Fibroblast of the aortic adventitia (primary cell): Measurements from ENCODE around the gene TRPV5. TPM values are rescaled to one million over a fixed set of nuclear protein-coding genes. Genes with fewer than 3 reads are reported as not detected.

Experiments used
- DNase-seq: peaks from one replicate; pipeline ENCODE4 v3.0.0-alpha.2; 2010; ENCODE audit warnings: low read depth
- H3K4me3 ChIP-seq: 2 replicates; pipeline ENCODE4 v1.5.1; 2011; ENCODE audit warnings: low read depth, mild to moderate bottlenecking, control low read depth, low read length, moderate library complexity
- total RNA-seq: library from RNA; depleted of rRNA; stranded (reverse); fragments of >200 nt; gene quantifications from 2 replicates; pipeline ENCODE4 v1.2.3, GENCODE V29; 2012; ENCODE audit warnings: low replicate concordance
- TF ChIP-seq, protein P1 (sequence below): IDR thresholded peaks from 2 replicates; pipeline ENCODE4 v1.5.1; 2011; ENCODE audit warnings: mild to moderate bottlenecking, low read length, control low read depth, inconsistent platforms; ENCODE audit not compliant: insufficient read depth

The TRPV5 gene
- total RNA-seq, 1 donor, result not detected

DNA sequence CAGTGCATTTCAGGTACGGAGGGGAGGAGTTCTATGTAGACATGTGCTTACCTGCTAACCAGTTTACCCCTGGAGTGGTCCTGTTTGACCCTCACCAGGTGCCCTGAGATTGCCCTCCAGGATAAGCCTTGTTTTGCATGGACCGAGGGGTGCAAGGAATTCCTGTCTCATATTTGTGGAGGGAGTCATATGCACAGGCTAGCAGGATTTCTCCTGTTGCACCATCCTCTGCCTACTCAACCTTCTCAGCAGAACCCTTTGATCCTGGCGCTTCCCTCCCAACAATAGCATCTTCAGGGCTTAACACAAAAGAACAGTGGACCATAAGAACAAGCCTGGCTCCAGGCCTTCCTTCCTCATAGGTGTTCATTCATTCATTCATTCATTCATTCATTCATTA, 55.2 kb downstream of the TRPV5 start:
- TF ChIP-seq, protein P1, sequence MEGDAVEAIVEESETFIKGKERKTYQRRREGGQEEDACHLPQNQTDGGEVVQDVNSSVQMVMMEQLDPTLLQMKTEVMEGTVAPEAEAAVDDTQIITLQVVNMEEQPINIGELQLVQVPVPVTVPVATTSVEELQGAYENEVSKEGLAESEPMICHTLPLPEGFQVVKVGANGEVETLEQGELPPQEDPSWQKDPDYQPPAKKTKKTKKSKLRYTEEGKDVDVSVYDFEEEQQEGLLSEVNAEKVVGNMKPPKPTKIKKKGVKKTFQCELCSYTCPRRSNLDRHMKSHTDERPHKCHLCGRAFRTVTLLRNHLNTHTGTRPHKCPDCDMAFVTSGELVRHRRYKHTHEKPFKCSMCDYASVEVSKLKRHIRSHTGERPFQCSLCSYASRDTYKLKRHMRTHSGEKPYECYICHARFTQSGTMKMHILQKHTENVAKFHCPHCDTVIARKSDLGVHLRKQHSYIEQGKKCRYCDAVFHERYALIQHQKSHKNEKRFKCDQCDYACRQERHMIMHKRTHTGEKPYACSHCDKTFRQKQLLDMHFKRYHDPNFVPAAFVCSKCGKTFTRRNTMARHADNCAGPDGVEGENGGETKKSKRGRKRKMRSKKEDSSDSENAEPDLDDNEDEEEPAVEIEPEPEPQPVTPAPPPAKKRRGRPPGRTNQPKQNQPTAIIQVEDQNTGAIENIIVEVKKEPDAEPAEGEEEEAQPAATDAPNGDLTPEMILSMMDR, result no peak
- no peak for DNase-seq
- H3K4me3 ChIP-seq, result no peak overlapping the region

DNA sequence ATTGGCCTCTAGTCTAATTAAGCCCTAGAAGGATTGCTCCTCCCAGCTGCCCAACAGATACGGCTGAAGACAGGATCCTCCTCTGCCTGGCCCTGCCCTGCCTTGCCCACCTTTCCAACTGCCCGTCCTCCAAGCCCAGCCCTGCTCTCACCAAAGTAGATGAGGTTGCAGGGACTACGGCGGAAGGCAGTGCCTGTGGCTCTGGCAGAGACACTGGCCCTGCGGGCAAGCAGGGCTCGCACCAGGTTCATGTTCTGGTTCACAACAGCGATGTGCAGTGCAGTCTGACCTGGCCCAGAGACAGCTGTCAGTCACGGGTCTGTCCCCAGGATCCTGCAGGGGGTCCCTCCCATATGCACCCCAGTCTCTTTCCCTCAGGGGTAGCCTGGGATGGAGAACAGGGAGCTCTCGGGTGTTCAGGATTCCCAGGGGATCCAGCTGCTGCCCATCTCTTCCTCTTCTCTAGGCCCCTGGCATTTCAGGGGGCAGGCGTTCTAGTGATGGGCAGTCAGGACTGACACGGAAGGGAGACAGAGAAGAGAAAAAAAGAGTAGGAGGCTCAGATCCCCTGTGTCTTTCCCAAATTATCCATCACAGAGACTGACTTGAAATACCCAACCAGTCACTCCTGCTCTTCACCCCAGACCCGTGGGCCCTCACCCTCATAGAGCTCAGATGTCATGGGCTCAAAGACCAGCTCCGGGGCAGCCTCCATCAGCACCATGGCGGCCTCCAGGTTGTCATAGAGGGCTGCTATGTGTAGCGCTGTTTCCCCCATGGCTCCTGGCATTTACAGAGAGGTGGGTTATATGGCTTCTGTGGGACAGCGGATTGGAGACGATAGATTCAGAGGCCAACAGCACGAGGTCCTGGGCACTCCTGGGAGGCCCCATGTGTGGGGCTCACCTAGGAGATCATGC, 56.3 kb downstream of the TRPV5 start:
- no peak for DNase-seq
- no peak overlapping the region for H3K4me3 ChIP-seq
- TF ChIP-seq, protein P1, result no peak

DNA sequence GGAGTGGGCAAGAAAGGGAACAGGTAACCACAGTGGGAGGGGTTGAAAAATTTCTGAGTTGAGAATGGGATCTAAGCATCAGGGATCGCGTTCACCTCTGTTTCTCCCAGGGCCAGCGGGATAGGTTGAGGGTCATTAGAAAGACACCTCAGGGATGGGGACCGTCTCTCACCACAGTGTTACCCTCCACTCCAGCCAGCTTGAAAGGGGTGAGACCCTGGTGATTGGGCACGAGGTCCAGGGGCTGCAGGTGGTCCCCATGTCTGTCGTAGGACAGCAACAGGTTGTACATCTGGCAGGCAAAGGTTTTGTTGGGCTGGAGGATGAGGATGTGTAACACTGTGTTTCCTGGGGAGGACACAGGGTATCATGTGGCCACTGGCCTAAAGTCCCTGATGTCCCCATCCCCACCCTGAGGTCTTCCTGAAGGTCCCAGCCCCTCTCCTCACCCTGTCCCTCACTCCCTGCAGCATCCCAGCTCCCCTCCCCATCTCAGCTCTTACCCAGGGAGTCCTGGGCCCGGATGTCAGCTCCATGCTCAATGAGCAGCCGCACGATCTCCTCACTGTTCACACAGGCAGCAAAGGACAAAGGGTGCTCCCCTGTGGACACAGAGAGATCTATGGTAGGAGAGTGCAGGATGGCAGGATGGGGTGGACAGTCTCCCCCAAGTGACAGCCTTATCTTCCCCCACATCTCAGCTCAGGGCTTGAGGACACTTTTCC, 57.1 kb downstream of the TRPV5 start:
- TF ChIP-seq, protein P1, result no peak
- H3K4me3 ChIP-seq, result no peak overlapping the region
- no peak for DNase-seq

DNA sequence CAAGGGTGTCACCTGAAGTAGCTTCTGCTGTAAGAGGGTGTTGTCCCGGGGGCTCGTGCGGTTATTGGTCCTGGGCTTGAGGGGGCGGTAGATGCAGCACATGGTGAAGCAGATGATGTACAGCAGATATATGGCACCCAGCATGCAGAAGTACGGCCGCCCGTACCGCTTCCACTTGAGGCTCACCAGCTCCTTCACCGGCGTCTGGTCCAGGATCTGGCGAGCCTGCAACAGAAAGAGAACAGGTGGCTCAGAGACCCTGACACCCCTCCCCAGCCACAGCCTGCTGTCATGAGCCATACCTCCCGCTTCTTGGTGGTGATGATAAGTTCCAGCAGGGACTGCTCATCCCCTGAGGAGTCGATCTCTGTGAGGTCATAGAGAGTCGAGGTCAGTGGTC, 58.1 kb downstream of the TRPV5 start:
- DNase-seq, result no peak
- H3K4me3 ChIP-seq, result no peak overlapping the region
- TF ChIP-seq, protein P1, result no peak

DNA sequence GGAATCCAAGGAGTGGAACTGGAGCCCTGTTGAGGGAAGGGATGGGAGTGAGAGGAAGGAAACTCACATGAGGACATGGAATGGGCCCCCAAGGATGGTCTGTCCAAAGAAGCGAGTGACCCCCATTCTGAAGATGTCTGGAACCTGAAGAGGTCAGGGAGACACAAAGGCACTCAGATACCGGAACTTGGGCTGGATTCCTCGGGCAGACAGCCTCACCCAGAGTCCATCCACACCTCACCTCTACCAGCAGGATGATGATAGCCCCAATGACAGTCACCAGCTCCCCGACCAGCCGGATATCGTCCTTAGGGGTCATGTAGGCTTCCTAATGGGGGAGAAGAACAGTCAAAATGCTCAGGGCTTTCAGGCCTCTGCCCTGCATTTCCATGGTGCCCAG, 58.7 kb downstream of the TRPV5 start:
- no peak for DNase-seq
- no peak overlapping the region for H3K4me3 ChIP-seq
- TF ChIP-seq, protein P1, result no peak

DNA sequence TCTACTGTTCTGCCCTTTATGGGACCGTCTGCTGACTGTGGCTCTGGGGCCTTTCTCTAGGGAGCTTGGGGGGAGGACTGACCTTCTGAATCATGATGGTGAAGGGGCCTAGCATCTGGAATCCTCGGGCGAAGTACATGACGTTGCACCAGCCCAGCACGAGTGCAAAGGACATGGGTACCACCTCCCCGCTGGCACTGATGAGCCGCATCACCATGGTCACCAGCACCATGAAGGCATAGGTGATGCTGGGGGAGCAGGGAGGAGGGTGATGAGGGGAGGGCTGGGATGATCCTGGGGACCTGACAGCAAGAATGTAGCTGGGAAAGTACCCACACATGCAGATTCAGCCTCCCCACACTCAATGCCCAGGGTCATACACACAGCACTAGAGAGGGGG, 59.1 kb downstream of the TRPV5 start:
- no peak overlapping the region for H3K4me3 ChIP-seq
- no peak for DNase-seq
- TF ChIP-seq, protein P1, result no peak
